ENCODE measurements around the gene TBX5. TPM values are rescaled to one million over a fixed set of nuclear protein-coding genes. Genes with fewer than 3 reads are reported as not detected.

The TBX5 gene
- polyA plus RNA-seq, 3 donors, result not detected

GRCh38 chr12:114442578-114442977 is 36.6 kb upstream of the TBX5 start:
- peaks cover 0 to 53% of the 10 kb centered on the region in 2 donors for H3K9me3 ChIP-seq (replicated peaks in 1 of 2; ENCODE audit: control insufficient read depth in 1 of 2, insufficient read depth in 1 of 2, low read length in 2 of 2)
- Mint-ChIP-seq H3K27me3 (ENCODE audit: low read depth in 3 of 3) (peaks cover 95 to 99% (median 96%) of the 10 kb centered on the region in 3 donors), H3K9me3 (peaks cover 0 to 20% (median 6%) of the 10 kb centered on the region in 7 donors), H3K36me3 (no peaks in the 10 kb centered on the region), H3K27ac (no peak overlapping the region), H3K4me3 (peak overlapping the region in 1 of 2 donors; percentile 52), H3K4me1 (peaks cover 2% of the 10 kb centered on the region)
- no peak overlapping the region for H2AFZ ChIP-seq (ENCODE audit: insufficient read depth, low read depth, low read length, poor library complexity, severe bottlenecking)
- H4K20me1 ChIP-seq (ENCODE audit: insufficient read depth, low read length), result no peaks in the 10 kb centered on the region
- peaks cover 83 to 99% of the 10 kb centered on the region in 2 donors for H3K27me3 ChIP-seq (ENCODE audit: control insufficient read depth in 2 of 2, insufficient read depth in 2 of 2, low read length in 2 of 2)
- H3K4me1 ChIP-seq (ENCODE audit: control insufficient read depth in 1 of 2, insufficient read depth in 2 of 2, low read length in 2 of 2), result no peaks in the 10 kb centered on the region
- DNase-seq, result no peak
- no peaks in the 10 kb centered on the region for H3K36me3 ChIP-seq (replicated peaks in 1 of 2; ENCODE audit: control insufficient read depth in 1 of 2, insufficient read depth in 2 of 2, low read length in 2 of 2)
- no peak overlapping the region for H3K27ac ChIP-seq (ENCODE audit: low read depth in 1 of 2, low read length in 2 of 2)
- H3K79me2 ChIP-seq (ENCODE audit: insufficient read depth, low read length), result no peaks in the 10 kb centered on the region
- no peak overlapping the region for H3K9ac ChIP-seq (ENCODE audit: insufficient read depth, low read length, poor library complexity, severe bottlenecking)
- no peak overlapping the region for H3K4me2 ChIP-seq (replicated peaks; ENCODE audit: extremely low read depth, low read length, poor library complexity, severe bottlenecking)
- intact Hi-C loops (cut with micrococcal nuclease), result no loop called here
- TF ChIP-seq CTCF (IDR thresholded peaks at IDR 0.05), result no peak
- no CpG with 5 or more reads among the region's 1 CpG for WGBS (ENCODE audit: insufficient coverage)
- no peak overlapping the region for H3K4me3 ChIP-seq (replicated peaks in 1 of 3; ENCODE audit: low read depth in 2 of 3, low read length in 3 of 3)

- peaks cover 84 to 95% (median 90%) of the 10 kb centered on the region in 3 donors for H3K27me3 Mint-ChIP-seq (ENCODE audit: low read depth in 3 of 3)
- H3K9ac ChIP-seq (ENCODE audit: insufficient read depth, low read length, poor library complexity, severe bottlenecking), result no peak overlapping the region
- H3K27ac Mint-ChIP-seq, result no peak overlapping the region
- DNase-seq, result no peak
- WGBS (ENCODE audit: insufficient coverage), result 28% methylated on average over 2 of the region's 6 CpGs
- H3K36me3 Mint-ChIP-seq, result no peaks in the 10 kb centered on the region
- no peaks in the 10 kb centered on the region for H3K36me3 ChIP-seq (replicated peaks in 1 of 2; ENCODE audit: control insufficient read depth in 1 of 2, insufficient read depth in 2 of 2, low read length in 2 of 2)
- peaks cover 4 to 24% (median 8%) of the 10 kb centered on the region in 7 donors for H3K9me3 Mint-ChIP-seq
- H3K4me3 ChIP-seq (replicated peaks in 1 of 3; ENCODE audit: low read depth in 2 of 3, low read length in 3 of 3), result no peak overlapping the region
- H3K27me3 ChIP-seq (ENCODE audit: control insufficient read depth in 2 of 2, insufficient read depth in 2 of 2, low read length in 2 of 2), result peaks cover 80 to 92% of the 10 kb centered on the region in 2 donors
- no peaks in the 10 kb centered on the region for H3K4me1 ChIP-seq (ENCODE audit: control insufficient read depth in 1 of 2, insufficient read depth in 2 of 2, low read length in 2 of 2)
- H4K20me1 ChIP-seq (ENCODE audit: insufficient read depth, low read length), result no peaks in the 10 kb centered on the region
- peak overlapping the region in 1 of 2 donors; percentile 78 for H3K4me3 Mint-ChIP-seq
- H3K27ac ChIP-seq (ENCODE audit: low read depth in 1 of 2, low read length in 2 of 2), result no peak overlapping the region
- H3K9me3 ChIP-seq (replicated peaks in 1 of 2; ENCODE audit: control insufficient read depth in 1 of 2, insufficient read depth in 1 of 2, low read length in 2 of 2), result peaks cover 0 to 45% of the 10 kb centered on the region in 2 donors
- peaks cover 2% of the 10 kb centered on the region for H3K4me1 Mint-ChIP-seq
- H3K79me2 ChIP-seq (ENCODE audit: insufficient read depth, low read length), result no peaks in the 10 kb centered on the region
- intact Hi-C loops (cut with micrococcal nuclease), result no loop called here
- no peak overlapping the region for H2AFZ ChIP-seq (ENCODE audit: insufficient read depth, low read depth, low read length, poor library complexity, severe bottlenecking)
- no peak overlapping the region for H3K4me2 ChIP-seq (replicated peaks; ENCODE audit: extremely low read depth, low read length, poor library complexity, severe bottlenecking)
- no peak for TF ChIP-seq CTCF (IDR thresholded peaks at IDR 0.05)
Measured at GRCh38 chr12:114441545-114441944, 35.6 kb upstream of the TBX5 start.
